Body of pancreas (tissue), 4 donors: ENCODE measurements around the gene FPR1.

Experiments used
- CTCF ChIP-seq, 7 experiments: fragments of 450-650 bp in 4 of 7; fragments of 200-600 bp in 3 of 7; sonication (generic) in 3 of 7; IDR thresholded peaks; one replicate each; pipeline ENCODE4 v1.5.1; 2016 to 2019; ENCODE audit warnings: antibody characterized with exemption in 7 of 7
- POLR2A ChIP-seq, 3 donors: fragments of 450-650 bp; IDR thresholded peaks; one replicate each; pipeline ENCODE4 v1.6.1; 2016; ENCODE audit warnings: antibody characterized with exemption in 3 of 3, mild to moderate bottlenecking in 2 of 3

DNA sequence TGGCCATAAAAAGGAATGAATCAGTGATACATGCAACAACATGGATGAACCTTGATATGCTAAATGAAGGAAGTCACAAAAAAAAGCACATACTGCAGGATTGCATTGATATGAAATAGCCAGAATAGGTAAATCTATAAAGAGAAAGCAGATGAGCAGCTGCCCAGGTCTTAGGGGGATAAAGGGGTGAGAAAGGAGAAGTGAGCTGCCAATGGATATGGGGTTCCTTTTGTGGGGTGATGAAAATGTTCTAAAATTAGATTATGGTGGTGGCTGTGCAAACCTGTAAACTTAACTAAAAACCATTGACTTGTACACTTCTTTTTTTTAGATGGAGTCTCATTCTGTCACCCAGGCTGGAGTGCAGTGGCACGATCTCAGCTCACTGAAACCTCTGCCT lies 40.0 kb downstream of the FPR1 start:
- no peak for TF ChIP-seq CTCF (IDR thresholded peaks at IDR 0.05)
- no peak for TF ChIP-seq POLR2A (IDR thresholded peaks at IDR 0.05)
